SKM-1 treated with dmso at 0.1 percent for 144 hours (cell line): Measurements from ENCODE around the gene RAB3B.
"Not testable (repeated sequence)": the region's sequence is repeated elsewhere in the genome, so short reads cannot be mapped to it uniquely, and the experiment has no call there.

Experiments
- DNase-seq: peaks from one replicate; lab custom pipeline; 2025; ENCODE audit not compliant: unreplicated experiment; lab: John Stamatoyannopoulos, UW

The RAB3B gene

DNA sequence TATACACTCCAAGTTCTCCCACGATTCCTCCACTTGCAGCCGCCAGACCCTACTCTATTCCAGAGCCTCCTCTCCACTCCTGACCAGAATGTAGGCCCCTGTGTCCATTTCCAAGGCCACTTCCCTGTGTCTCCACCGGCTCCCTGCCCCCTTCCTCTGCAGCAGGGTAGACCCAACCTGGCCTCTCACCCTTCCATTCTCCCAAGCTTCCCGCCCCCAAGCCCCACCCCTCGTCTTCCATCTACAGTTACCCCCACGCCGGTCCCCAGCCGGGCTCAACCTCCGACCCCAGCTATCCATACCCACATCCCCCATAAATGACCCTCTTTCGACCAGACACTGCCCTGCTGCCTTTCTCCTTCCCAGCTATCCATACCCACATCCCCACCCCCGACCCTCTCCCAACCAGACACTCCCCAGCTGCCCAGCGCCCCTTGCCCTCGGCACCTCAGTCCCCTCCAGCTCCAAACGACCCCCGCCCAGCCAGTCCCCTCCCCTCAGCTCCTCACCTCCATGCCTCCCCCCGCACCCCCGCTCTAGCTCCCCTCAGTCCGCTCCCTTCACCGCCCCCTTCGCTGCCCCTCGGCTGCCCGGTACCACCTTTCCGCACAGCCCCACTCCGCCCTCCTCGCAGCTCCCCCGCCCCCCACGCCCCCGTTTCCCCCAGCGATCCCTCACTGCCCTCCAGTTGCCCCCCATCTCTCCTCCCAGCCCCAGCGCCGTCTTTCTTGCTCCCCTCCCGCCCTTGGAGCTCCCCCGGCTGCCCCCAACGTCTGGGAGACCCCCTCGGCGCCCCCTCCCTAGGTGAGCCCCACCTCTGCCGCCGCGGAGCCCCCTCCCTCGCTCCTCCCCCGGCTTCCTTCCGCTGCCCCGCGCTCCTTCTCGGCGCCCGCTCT lies 670 bp downstream of the RAB3B start:
- no peak for DNase-seq

DNA sequence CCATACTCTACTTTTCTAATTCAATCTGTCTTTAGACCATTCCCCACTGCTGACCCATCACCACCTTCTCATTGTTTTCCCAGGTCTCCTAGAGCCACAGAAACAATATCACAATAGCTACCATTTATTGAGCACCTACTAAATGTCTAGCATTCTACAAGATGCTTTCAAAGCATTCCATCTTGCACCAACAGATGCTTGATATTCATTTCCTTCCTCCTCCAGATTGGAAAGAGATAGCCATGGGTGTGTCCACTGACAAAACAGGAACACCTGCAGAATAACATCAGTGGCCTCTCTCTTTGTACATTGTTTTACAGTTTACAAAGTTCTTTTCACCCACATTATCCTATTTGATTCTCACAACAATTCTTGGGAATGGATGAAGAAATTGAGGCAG lies 2.2 kb downstream of the RAB3B start:
- no peak for DNase-seq

DNA sequence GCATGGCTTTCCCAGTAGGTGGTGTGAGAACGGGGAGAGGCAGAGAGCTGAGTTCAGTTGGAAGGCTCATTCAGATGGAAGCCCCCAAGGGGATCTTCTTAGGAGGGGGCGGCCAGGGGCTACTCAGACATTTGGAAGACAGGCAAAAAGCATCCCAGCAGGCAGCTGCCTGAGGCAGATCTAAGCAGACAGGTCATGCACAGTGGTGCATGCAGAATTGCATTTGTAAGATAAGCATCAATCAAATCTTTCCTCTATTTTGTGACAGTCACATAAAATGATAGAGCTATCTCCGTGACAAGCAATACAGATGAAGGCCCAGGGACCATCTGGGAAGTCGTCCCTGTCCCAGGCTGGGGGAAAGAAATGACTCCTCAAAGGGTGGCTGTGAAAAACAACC lies 3.8 kb downstream of the RAB3B start:
- no peak for DNase-seq

DNA sequence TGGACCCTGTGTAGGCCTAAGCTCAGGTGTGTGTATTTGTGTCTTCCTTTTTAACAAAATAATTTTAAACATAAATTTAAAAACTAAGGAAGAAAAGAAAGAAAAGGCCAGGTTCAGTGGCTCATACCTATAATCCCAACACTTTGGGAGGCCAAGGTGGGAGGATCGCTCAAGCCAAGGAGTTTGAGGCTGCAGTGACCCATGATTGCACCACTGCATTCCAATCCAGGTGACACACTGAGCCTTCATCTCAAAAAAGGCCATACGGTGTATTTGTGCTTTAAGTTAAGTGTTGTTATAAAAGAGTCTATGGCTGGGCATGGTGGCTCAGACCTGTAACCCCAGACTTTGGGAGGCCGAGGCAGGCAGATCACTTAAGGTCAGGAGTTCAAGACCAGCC lies 8.3 kb downstream of the RAB3B start:
- no peak for DNase-seq

DNA sequence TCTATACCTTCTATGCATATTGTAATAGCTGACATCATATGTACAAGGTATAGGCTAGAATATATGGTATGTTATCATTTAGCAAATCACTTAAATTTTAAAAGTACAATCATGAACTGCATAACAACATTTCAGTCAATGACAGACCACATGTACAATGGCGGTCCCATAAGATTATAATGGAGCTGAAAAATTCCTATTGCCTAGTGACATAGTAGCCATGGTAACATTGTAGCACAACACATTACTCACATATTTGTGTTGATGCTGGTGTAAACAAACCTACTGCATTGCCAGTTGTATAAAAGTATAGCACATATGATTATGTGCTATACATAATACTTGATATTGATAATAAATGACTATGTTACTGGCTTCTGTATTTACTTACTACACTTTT lies 8.9 kb downstream of the RAB3B start:
- no peak for DNase-seq

DNA sequence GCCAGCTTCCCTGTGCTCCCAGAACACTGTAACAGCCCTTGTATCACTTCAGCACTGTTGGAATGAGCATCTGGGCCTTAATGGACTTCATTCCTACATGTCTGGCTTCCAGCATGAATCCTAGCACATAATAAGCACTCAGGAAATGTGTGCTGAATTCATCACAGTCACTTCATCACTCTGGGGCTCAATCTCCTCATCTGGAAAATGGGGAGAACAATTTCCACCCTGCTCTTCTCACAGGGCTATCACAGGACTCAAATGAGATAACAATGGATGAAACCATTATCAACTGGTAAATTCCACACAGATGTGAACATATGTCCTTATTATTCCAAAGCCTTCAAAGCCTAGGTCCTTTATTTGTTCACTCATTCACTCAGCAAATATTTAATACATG lies 12.4 kb downstream of the RAB3B start:
- no peak for DNase-seq

DNA sequence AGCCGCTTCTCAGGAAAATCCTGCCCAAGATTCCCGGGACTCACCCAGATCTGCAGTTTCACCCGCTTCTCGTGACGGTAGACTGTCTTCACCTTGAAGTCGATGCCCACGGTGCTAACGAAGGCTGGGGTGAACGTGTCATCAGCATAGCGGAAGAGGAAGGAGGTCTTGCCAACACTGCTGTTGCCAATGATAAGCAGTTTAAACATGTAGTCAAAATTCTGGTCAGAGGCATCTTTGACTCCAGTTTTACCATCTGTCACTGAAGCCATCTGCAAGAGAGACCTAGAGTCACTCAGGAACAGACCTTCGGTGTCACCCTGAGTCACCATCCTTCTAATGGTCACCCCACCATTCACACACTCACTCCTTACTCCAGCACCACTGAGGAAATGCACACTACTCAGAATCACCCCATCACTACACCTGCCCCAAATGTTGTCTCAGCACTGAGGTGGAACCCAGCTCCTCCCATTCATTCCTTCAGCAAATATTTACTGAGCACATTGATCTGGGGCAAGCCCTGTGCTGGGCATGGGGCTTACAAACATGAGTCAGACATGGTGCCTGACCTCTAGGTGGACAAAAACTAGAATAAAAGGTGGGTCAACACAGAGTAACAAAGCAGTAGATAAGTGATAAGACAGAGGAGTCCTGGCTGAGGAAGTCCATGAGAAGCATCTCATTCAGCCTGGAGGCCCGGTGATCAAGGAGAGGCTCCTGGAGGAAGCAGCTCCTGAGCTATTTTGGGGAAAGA lies 13.5 kb downstream of the RAB3B start:
- no peak for DNase-seq

GRCh38 chr1:51973587-51974474 lies 16.7 kb downstream of the RAB3B start:
- no peak for DNase-seq

DNA sequence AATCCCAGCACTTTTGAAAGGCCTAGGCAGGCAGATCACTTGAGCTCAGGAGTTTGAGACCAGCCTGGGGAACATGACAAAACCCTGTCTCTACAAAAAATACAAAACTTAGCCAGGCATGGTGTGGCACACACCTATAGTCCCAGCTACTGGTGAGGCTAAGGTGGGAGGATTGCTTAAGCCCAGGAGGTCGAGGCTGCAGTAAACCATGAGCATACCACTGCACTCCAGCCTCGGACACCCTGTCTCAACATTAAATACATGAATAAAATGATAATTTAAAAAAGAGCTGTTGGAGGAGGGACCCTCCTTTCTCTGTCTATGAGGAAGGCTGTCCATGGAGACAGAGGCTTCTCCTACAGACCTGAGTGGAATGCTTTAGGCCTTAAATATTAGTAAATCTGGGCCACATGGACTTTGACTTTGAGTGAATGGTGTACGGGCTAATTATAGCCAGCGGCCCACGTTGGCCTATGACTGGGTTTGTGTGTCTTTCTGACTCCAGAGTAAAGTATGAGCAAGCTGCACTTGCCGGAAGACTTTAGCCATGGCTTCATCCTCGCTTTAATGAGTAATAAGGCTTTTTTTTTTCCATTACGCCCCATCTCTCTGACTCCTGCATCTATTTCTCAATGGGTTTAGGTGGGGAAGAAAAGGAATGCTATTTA lies 21.3 kb downstream of the RAB3B start:
- no peak for DNase-seq

- DNase-seq = no peak
These were observed 21.9 kb downstream of the RAB3B start for GRCh38 chr1:51968632-51969031.

- not testable (repeated sequence) for DNase-seq
These were observed 23.2 kb downstream of the RAB3B start for GRCh38 chr1:51967213-51967791.

DNA sequence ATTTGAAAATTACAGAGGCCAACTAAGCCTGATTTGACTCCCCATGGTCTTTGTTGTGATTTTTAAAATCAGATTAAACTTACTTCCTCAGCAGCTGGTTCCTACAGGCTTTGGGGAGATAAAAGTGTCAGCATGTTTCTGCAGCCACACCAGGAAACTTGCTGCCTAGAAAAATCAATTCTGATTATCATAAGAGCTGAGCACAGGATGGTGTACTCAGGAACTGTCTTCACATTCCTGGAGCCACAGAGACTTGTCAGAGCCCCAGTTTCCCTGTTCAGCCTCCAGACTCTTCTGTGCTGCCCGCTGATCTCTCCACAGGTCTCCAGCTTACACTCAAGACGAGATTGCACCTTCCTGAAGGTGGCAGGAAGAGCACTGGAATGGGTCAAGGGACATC lies 23.9 kb downstream of the RAB3B start:
- no peak for DNase-seq

DNA sequence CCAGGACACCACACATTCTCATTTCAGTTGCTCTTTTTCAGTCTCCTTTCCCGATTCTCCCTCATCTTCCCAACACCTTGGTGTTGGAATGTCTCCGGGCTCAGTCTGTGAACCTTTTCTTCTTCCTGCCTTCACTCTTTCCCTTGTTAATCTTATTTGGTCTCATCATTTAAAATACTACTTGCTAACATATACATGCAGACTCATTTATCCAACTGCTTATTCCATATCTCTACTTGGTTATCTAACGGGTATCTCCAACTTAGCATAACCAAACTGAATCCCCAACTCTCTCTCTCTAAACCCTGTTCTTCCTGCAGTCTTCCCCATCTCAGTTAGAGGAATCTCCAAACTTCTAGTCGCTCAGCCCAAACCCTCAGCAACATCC lies 26.2 kb downstream of the RAB3B start:
- no peak for DNase-seq

DNA sequence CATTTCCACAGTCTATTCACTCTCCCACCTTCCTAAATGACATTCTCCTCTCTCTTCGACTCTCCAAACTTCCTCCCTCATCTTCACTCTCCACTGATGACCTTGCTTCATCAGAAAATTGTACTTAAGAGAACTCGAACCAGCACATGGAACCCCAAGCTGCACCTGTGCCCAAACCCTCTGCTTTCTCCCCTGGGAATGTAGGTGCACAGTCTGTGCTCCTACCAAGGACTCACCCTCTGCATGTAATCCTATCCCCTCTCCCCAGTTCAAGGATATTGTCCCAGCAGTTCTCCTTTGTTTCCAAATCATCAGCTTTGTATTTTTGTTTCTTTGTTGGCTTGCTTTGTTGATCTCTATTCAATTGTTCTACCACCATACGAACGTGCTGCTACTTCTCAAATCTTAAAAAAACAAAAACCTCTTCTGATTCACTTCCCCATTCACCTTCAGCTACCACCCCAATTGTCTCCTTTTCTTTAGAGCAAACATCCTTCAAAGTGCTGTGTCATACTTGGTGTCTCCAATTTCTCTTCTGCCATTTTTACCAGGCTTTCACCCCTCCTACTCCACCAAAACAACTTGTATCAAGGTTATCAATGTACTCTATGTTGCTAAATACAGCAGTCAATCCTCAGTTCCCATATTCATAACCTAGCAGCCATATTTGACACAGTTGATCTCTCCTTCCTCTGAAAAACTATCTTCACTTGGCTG lies 26.8 kb downstream of the RAB3B start:
- peak; percentile 12 for DNase-seq

GRCh38 chr1:51962486-51963356 lies 27.8 kb downstream of the RAB3B start:
- DNase-seq = no peak

DNA sequence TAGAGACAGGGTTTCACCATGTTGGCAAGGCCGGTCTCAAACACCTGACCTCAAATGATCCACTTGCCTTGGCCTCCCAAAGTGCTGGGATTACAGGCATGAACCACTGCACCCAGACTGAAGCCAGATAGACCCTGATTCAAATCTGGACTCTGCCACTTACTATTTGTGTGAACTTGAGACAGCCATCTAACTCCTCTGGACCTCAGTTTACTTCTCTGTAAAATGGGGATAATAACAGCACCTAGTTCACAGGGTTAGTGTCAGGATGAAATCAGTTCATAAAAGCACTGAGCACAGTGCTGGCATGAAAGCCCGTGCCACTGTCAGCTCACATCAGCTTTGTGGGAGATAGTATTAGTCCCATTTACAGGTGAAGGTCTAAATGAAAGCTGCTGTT lies 28.5 kb downstream of the RAB3B start:
- no peak for DNase-seq

DNA sequence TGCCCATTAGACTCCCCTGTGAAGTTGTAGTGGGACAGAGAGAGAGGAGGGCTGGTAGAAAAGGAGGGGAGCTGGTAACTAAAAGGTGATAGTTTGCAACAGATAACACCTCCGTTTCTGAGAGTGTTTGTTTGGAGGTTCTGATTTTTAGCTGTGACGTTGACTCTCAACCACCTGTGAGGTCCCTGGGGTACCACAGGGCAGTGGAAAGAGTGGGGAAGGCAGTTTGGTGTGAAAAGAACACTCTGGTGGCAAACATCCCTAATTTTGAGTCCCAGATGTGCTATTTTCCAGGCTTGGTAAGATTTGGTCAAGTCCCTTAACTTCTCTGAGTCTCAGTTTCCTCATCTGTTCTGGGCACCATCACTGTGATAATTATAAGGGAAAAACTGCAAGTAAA lies 29.3 kb downstream of the RAB3B start:
- no peak for DNase-seq

GRCh38 chr1:51960262-51960661 lies 30.2 kb downstream of the RAB3B start:
- DNase-seq = peak; percentile 43

GRCh38 chr1:51958824-51959223 lies 31.7 kb downstream of the RAB3B start:
- no peak for DNase-seq
